ENCODE results near the gene RANBP17.

Gene RANBP17

GRCh38 chr5:171143171-171143570 is 281.4 kb downstream of the RANBP17 start:
- Histone ChIP-seq H3K9me3 (ENCODE audit: control insufficient read depth, insufficient read depth, low read length) (no peaks in the 10 kb centered on the region), H3K27ac (ENCODE audit: low read length) (no peak overlapping the region), H3K4me1 (ENCODE audit: control insufficient read depth, insufficient read depth, low read length) (no peaks in the 10 kb centered on the region), H3K27me3 (ENCODE audit: control insufficient read depth, insufficient read depth, low read length) (no peaks in the 10 kb centered on the region), H3K4me3 (ENCODE audit: low read length) (no peak overlapping the region), H3K36me3 (ENCODE audit: control insufficient read depth, insufficient read depth, low read length) (no peaks in the 10 kb centered on the region)
- no peak for DNase-seq (ENCODE audit: low read depth, low spot score)
- no CpG with 5 or more reads among the region's 3 CpGs for WGBS (ENCODE audit: insufficient coverage, insufficient read length)

GRCh38 chr5:171143926-171144325 is 282.1 kb downstream of the RANBP17 start:
- Histone ChIP-seq H3K4me3 (ENCODE audit: low read length) (no peak overlapping the region), H3K9me3 (ENCODE audit: control insufficient read depth, insufficient read depth, low read length) (no peaks in the 10 kb centered on the region), H3K27me3 (ENCODE audit: control insufficient read depth, insufficient read depth, low read length) (no peaks in the 10 kb centered on the region), H3K36me3 (ENCODE audit: control insufficient read depth, insufficient read depth, low read length) (no peaks in the 10 kb centered on the region), H3K27ac (ENCODE audit: low read length) (no peak overlapping the region), H3K4me1 (ENCODE audit: control insufficient read depth, insufficient read depth, low read length) (no peaks in the 10 kb centered on the region)
- WGBS (ENCODE audit: insufficient coverage, insufficient read length), result no CpG with 5 or more reads among the region's 6 CpGs
- DNase-seq (ENCODE audit: low read depth, low spot score), result no peak

- Histone ChIP-seq H3K27me3 (ENCODE audit: control insufficient read depth, insufficient read depth, low read length) (no peaks in the 10 kb centered on the region), H3K36me3 (ENCODE audit: control insufficient read depth, insufficient read depth, low read length) (no peaks in the 10 kb centered on the region), H3K4me3 (ENCODE audit: low read length) (no peak overlapping the region), H3K9me3 (ENCODE audit: control insufficient read depth, insufficient read depth, low read length) (no peaks in the 10 kb centered on the region), H3K27ac (ENCODE audit: low read length) (no peak overlapping the region), H3K4me1 (ENCODE audit: control insufficient read depth, insufficient read depth, low read length) (no peaks in the 10 kb centered on the region)
- no peak for DNase-seq (ENCODE audit: low read depth, low spot score)
- 100% methylated on average over 1 of the region's 2 CpGs for WGBS (ENCODE audit: insufficient coverage, insufficient read length)
Observed at GRCh38 chr5:171149333-171149732, 287.5 kb downstream of the RANBP17 start.

- H3K9me3 ChIP-seq (ENCODE audit: control insufficient read depth, insufficient read depth, low read length), result no peaks in the 10 kb centered on the region
- DNase-seq (ENCODE audit: low read depth, low spot score), result no peak
- H3K4me3 ChIP-seq (ENCODE audit: low read length), result no peak overlapping the region
- H3K36me3 ChIP-seq (ENCODE audit: control insufficient read depth, insufficient read depth, low read length), result no peaks in the 10 kb centered on the region
- no peak overlapping the region for H3K27ac ChIP-seq (ENCODE audit: low read length)
- no peaks in the 10 kb centered on the region for H3K27me3 ChIP-seq (ENCODE audit: control insufficient read depth, insufficient read depth, low read length)
- H3K4me1 ChIP-seq (ENCODE audit: control insufficient read depth, insufficient read depth, low read length), result no peaks in the 10 kb centered on the region
- no CpG with 5 or more reads among the region's 3 CpGs for WGBS (ENCODE audit: insufficient coverage, insufficient read length)
Observed at GRCh38 chr5:171149772-171150171, 288.0 kb downstream of the RANBP17 start.

GRCh38 chr5:171152382-171152781 is 290.6 kb downstream of the RANBP17 start:
- no peak overlapping the region for H3K4me3 ChIP-seq (ENCODE audit: low read length)
- H3K27ac ChIP-seq (ENCODE audit: low read length), result no peak overlapping the region
- H3K36me3 ChIP-seq (ENCODE audit: control insufficient read depth, insufficient read depth, low read length), result no peaks in the 10 kb centered on the region
- WGBS (ENCODE audit: insufficient coverage, insufficient read length), result no CpG with 5 or more reads among the region's 4 CpGs
- no peaks in the 10 kb centered on the region for H3K9me3 ChIP-seq (ENCODE audit: control insufficient read depth, insufficient read depth, low read length)
- no peaks in the 10 kb centered on the region for H3K4me1 ChIP-seq (ENCODE audit: control insufficient read depth, insufficient read depth, low read length)
- no peaks in the 10 kb centered on the region for H3K27me3 ChIP-seq (ENCODE audit: control insufficient read depth, insufficient read depth, low read length)
- DNase-seq (ENCODE audit: low read depth, low spot score), result no peak

GRCh38 chr5:171155621-171156020 is 293.8 kb downstream of the RANBP17 start:
- no peak for DNase-seq (ENCODE audit: low read depth, low spot score)
- WGBS (ENCODE audit: insufficient coverage, insufficient read length), result 100% methylated on average over 1 of the region's 1 CpG

GRCh38 chr5:171157276-171157675 is 295.5 kb downstream of the RANBP17 start:
- no CpG with 5 or more reads among the region's 2 CpGs for WGBS (ENCODE audit: insufficient coverage, insufficient read length)
- DNase-seq (ENCODE audit: low read depth, low spot score), result no peak

More at GRCh38 chr5:171155621-171156020, 293.8 kb downstream of the RANBP17 start:
- Histone ChIP-seq H3K36me3 (ENCODE audit: control insufficient read depth, insufficient read depth, low read length) (no peaks in the 10 kb centered on the region), H3K4me1 (ENCODE audit: control insufficient read depth, insufficient read depth, low read length) (no peaks in the 10 kb centered on the region), H3K9me3 (ENCODE audit: control insufficient read depth, insufficient read depth, low read length) (no peaks in the 10 kb centered on the region), H3K27me3 (ENCODE audit: control insufficient read depth, insufficient read depth, low read length) (no peaks in the 10 kb centered on the region), H3K4me3 (ENCODE audit: low read length) (no peak overlapping the region), H3K27ac (ENCODE audit: low read length) (no peak overlapping the region)

GRCh38 chr5:171157775-171158174 is 296.0 kb downstream of the RANBP17 start:
- Histone ChIP-seq H3K9me3 (ENCODE audit: control insufficient read depth, insufficient read depth, low read length) (no peaks in the 10 kb centered on the region), H3K36me3 (ENCODE audit: control insufficient read depth, insufficient read depth, low read length) (no peaks in the 10 kb centered on the region), H3K27ac (ENCODE audit: low read length) (no peak overlapping the region), H3K27me3 (ENCODE audit: control insufficient read depth, insufficient read depth, low read length) (no peaks in the 10 kb centered on the region), H3K4me3 (ENCODE audit: low read length) (no peak overlapping the region), H3K4me1 (ENCODE audit: control insufficient read depth, insufficient read depth, low read length) (peaks cover 2% of the 10 kb centered on the region; the same call in 1 of the 2 replicates)
- WGBS (ENCODE audit: insufficient coverage, insufficient read length), result no CpG with 5 or more reads among the region's 1 CpG
- DNase-seq (ENCODE audit: low read depth, low spot score), result no peak

More at GRCh38 chr5:171157276-171157675, 295.5 kb downstream of the RANBP17 start:
- Histone ChIP-seq H3K4me3 (ENCODE audit: low read length) (no peak overlapping the region), H3K9me3 (ENCODE audit: control insufficient read depth, insufficient read depth, low read length) (no peaks in the 10 kb centered on the region), H3K36me3 (ENCODE audit: control insufficient read depth, insufficient read depth, low read length) (no peaks in the 10 kb centered on the region), H3K27me3 (ENCODE audit: control insufficient read depth, insufficient read depth, low read length) (no peaks in the 10 kb centered on the region), H3K4me1 (ENCODE audit: control insufficient read depth, insufficient read depth, low read length) (peaks cover 2% of the 10 kb centered on the region; the same call in 1 of the 2 replicates), H3K27ac (ENCODE audit: low read length) (no peak overlapping the region)

- Histone ChIP-seq H3K27ac (ENCODE audit: low read length) (no peak overlapping the region), H3K36me3 (ENCODE audit: control insufficient read depth, insufficient read depth, low read length) (no peaks in the 10 kb centered on the region), H3K4me1 (ENCODE audit: control insufficient read depth, insufficient read depth, low read length) (peaks cover 2% of the 10 kb centered on the region; the same call in 1 of the 2 replicates), H3K4me3 (ENCODE audit: low read length) (no peak overlapping the region), H3K9me3 (ENCODE audit: control insufficient read depth, insufficient read depth, low read length) (no peaks in the 10 kb centered on the region), H3K27me3 (ENCODE audit: control insufficient read depth, insufficient read depth, low read length) (no peaks in the 10 kb centered on the region)
- no peak for DNase-seq (ENCODE audit: low read depth, low spot score)
- WGBS (ENCODE audit: insufficient coverage, insufficient read length), result no CpG with 5 or more reads among the region's 1 CpG
Observed at GRCh38 chr5:171158581-171158980, 296.8 kb downstream of the RANBP17 start.

- no peak overlapping the region for H3K27ac ChIP-seq (ENCODE audit: low read length)
- DNase-seq (ENCODE audit: low read depth, low spot score), result no peak
- no peaks in the 10 kb centered on the region for H3K27me3 ChIP-seq (ENCODE audit: control insufficient read depth, insufficient read depth, low read length)
- no peaks in the 10 kb centered on the region for H3K36me3 ChIP-seq (ENCODE audit: control insufficient read depth, insufficient read depth, low read length)
- no peaks in the 10 kb centered on the region for H3K9me3 ChIP-seq (ENCODE audit: control insufficient read depth, insufficient read depth, low read length)
- no CpG with 5 or more reads among the region's 1 CpG for WGBS (ENCODE audit: insufficient coverage, insufficient read length)
- peaks cover 2% of the 10 kb centered on the region; the same call in 1 of the 2 replicates for H3K4me1 ChIP-seq (ENCODE audit: control insufficient read depth, insufficient read depth, low read length)
- no peak overlapping the region for H3K4me3 ChIP-seq (ENCODE audit: low read length)
Observed at GRCh38 chr5:171162165-171162564, 300.3 kb downstream of the RANBP17 start.

GRCh38 chr5:171162596-171162995 is 300.8 kb downstream of the RANBP17 start:
- no peaks in the 10 kb centered on the region for H3K27me3 ChIP-seq (ENCODE audit: control insufficient read depth, insufficient read depth, low read length)
- H3K36me3 ChIP-seq (ENCODE audit: control insufficient read depth, insufficient read depth, low read length), result no peaks in the 10 kb centered on the region
- WGBS (ENCODE audit: insufficient coverage, insufficient read length), result no CpG with 5 or more reads among the region's 1 CpG
- H3K27ac ChIP-seq (ENCODE audit: low read length), result no peak overlapping the region
- H3K4me3 ChIP-seq (ENCODE audit: low read length), result no peak overlapping the region
- no peaks in the 10 kb centered on the region for H3K9me3 ChIP-seq (ENCODE audit: control insufficient read depth, insufficient read depth, low read length)
- H3K4me1 ChIP-seq (ENCODE audit: control insufficient read depth, insufficient read depth, low read length), result peaks cover 2% of the 10 kb centered on the region; the same call in 1 of the 2 replicates
- DNase-seq (ENCODE audit: low read depth, low spot score), result peak; percentile 54
